GM12878 (cell line): ENCODE results near the gene TMEM132C. TPM values are rescaled to one million over a fixed set of nuclear protein-coding genes. Genes with fewer than 3 reads are reported as not detected.

Source experiments
- CUX1 ChIP-seq: IDR thresholded peaks from 2 replicates; pipeline ENCODE4 v1.6.1; 2012; ENCODE audit warnings: improper control_type of control experiment, low read depth, low read length; ENCODE audit not compliant: insufficient replicate concordance
- KDM1A ChIP-seq: fragments of 200-600 bp; sonication (generic); IDR thresholded peaks from 2 replicates; pipeline ENCODE4 v1.6.1; 2016; ENCODE audit warnings: borderline replicate concordance
- NFIC ChIP-seq: IDR thresholded peaks from 2 replicates; pipeline ENCODE4 v1.6.1; 2012; ENCODE audit warnings: low read depth, mild to moderate bottlenecking, inconsistent platforms, low read length, moderate library complexity
- RAD21 ChIP-seq: IDR thresholded peaks from 2 replicates; pipeline ENCODE4 v1.6.1; 2011; ENCODE audit warnings: mild to moderate bottlenecking, low read depth, low read length, moderate library complexity; ENCODE audit not compliant: insufficient read depth
- polyA plus RNA-seq, 11 experiments: library from polyadenylated mRNA; depleted of rRNA in 4 of 11; unstranded in 6 of 11; stranded (reverse) in 5 of 11; fragments of >200 nt; fragmentation: Nextera tagmentation in 4 of 11; fragmentation: Illumina TruSeq in 1 of 11; extraction: Ambion mirVana in 4 of 11; extraction: Trizol in 1 of 11; gene quantifications; 1 replicate in 1 of 11; 2 replicates in 10 of 11; pipeline versions ENCODE4 v1.2.1 to v1.2.3, GENCODE V29; 2011 to 2016; ENCODE audit warnings: inconsistent platforms in 2 of 11, missing spikeins in 2 of 11, low read depth in 1 of 11
- total RNA-seq, 4 experiments: library from RNA; depleted of rRNA in 3 of 4; stranded (reverse); fragments of >200 nt in 3 of 4; fragmentation: Illumina TruSeq in 1 of 4; extraction: Trizol in 1 of 4; gene quantifications; 2 replicates each; pipeline versions ENCODE4 v1.2.1 to v1.2.3, GENCODE V29; 2013 to 2021
- TF ChIP-seq, protein P1 (sequence below): fragments of 450-650 bp; formaldehyde crosslinking; IDR thresholded peaks from 2 replicates; pipeline ENCODE4 v1.5.0; 2022; ENCODE audit warnings: mild to moderate bottlenecking, missing genetic modification characterization
- TF ChIP-seq, protein P2 (sequence below), 3 experiments: IDR thresholded peaks in 2 of 3; conservative IDR thresholded peaks in 1 of 3; 2 replicates each; pipeline ENCODE4 v1.5.1; 2011; ENCODE audit warnings: low read depth in 3 of 3, low read length in 3 of 3, mild to moderate bottlenecking in 3 of 3, control low read depth in 2 of 3, moderate library complexity in 2 of 3, inconsistent platforms in 1 of 3, mixed read lengths in 1 of 3; ENCODE audit not compliant: control insufficient read depth in 2 of 3, insufficient read depth in 1 of 3; ENCODE audit errors: extremely low read depth in 1 of 3

The TMEM132C gene
- total and polyA plus RNA-seq, 10 of the 15 experiments (the other 5 are each of a cell fraction or from before 2014, with no cell fraction given): not detected

DNA sequence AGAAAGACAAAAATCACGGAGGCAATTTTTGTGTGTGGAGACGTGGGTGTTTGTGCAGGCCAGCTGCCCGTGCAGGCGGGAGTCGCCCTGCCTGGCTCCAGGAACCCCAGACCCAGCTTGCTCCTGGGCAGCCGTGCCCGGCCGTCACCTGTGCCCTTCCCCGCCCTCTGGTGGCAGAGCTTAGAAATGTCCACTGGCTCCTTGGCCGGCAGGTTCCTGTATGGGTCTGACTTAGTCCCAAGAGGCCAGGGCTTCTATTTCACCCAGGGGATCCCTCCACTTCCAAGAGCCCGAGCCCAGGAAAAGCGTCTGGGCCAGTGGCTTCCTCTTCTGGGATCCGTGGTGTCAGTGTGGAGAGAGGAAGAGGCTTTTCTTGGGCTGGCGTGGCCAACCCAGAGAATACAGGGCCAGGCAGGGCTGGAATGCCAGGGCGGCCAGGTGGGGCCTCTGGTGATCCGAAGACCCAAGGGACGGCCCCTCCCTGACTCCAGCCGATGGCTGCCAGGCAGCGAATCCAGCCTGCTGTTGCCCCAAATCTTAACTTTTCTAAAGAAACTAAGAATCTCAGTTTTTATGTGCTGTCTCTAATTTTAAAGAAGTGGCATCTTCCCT, 120.9 kb downstream of the TMEM132C start (continued):
- TF ChIP-seq RAD21: peak; percentile 33
- TF ChIP-seq, protein P1, sequence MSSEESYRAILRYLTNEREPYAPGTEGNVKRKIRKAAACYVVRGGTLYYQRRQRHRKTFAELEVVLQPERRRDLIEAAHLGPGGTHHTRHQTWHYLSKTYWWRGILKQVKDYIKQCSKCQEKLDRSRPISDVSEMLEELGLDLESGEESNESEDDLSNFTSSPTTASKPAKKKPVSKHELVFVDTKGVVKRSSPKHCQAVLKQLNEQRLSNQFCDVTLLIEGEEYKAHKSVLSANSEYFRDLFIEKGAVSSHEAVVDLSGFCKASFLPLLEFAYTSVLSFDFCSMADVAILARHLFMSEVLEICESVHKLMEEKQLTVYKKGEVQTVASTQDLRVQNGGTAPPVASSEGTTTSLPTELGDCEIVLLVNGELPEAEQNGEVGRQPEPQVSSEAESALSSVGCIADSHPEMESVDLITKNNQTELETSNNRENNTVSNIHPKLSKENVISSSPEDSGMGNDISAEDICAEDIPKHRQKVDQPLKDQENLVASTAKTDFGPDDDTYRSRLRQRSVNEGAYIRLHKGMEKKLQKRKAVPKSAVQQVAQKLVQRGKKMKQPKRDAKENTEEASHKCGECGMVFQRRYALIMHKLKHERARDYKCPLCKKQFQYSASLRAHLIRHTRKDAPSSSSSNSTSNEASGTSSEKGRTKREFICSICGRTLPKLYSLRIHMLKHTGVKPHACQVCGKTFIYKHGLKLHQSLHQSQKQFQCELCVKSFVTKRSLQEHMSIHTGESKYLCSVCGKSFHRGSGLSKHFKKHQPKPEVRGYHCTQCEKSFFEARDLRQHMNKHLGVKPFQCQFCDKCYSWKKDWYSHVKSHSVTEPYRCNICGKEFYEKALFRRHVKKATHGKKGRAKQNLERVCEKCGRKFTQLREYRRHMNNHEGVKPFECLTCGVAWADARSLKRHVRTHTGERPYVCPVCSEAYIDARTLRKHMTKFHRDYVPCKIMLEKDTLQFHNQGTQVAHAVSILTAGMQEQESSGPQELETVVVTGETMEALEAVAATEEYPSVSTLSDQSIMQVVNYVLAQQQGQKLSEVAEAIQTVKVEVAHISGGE (CRISPR knock-in tag): no peak
- TF ChIP-seq KDM1A: no peak
- TF ChIP-seq, protein P2, sequence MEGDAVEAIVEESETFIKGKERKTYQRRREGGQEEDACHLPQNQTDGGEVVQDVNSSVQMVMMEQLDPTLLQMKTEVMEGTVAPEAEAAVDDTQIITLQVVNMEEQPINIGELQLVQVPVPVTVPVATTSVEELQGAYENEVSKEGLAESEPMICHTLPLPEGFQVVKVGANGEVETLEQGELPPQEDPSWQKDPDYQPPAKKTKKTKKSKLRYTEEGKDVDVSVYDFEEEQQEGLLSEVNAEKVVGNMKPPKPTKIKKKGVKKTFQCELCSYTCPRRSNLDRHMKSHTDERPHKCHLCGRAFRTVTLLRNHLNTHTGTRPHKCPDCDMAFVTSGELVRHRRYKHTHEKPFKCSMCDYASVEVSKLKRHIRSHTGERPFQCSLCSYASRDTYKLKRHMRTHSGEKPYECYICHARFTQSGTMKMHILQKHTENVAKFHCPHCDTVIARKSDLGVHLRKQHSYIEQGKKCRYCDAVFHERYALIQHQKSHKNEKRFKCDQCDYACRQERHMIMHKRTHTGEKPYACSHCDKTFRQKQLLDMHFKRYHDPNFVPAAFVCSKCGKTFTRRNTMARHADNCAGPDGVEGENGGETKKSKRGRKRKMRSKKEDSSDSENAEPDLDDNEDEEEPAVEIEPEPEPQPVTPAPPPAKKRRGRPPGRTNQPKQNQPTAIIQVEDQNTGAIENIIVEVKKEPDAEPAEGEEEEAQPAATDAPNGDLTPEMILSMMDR (IDR thresholded peaks at IDR 0.05 in 2 of 3, conservative IDR thresholded peaks at IDR 0.05 in 1 of 3; ENCODE audit: control insufficient read depth in 2 of 3, extremely low read depth in 1 of 3, insufficient read depth in 1 of 3, low read depth in 3 of 3, low read length in 3 of 3): peak; percentile 57 to 78 (median 58); a peak in 5 of 6 replicates
- TF ChIP-seq NFIC: no peak
- no peak for TF ChIP-seq CUX1
